HG02970 (cell line): ENCODE results near the gene NUP133.
A peak's percentile ranks its signal among the peaks of the same experiment; 100 is the strongest.
"Not testable (repeated sequence)": the region's sequence is repeated elsewhere in the genome, so short reads cannot be mapped to it uniquely, and the experiment has no call there.

ENCODE experiments used
- ATAC-seq: cut with Tn5 transposase; IDR thresholded peaks from one replicate; pipeline ENCODE4 v1.9.1; 2021; ENCODE audit warnings: mild to moderate bottlenecking, moderate library complexity, moderate number of reproducible peaks; ENCODE audit not compliant: unreplicated experiment, low FRiP score

The NUP133 gene

DNA sequence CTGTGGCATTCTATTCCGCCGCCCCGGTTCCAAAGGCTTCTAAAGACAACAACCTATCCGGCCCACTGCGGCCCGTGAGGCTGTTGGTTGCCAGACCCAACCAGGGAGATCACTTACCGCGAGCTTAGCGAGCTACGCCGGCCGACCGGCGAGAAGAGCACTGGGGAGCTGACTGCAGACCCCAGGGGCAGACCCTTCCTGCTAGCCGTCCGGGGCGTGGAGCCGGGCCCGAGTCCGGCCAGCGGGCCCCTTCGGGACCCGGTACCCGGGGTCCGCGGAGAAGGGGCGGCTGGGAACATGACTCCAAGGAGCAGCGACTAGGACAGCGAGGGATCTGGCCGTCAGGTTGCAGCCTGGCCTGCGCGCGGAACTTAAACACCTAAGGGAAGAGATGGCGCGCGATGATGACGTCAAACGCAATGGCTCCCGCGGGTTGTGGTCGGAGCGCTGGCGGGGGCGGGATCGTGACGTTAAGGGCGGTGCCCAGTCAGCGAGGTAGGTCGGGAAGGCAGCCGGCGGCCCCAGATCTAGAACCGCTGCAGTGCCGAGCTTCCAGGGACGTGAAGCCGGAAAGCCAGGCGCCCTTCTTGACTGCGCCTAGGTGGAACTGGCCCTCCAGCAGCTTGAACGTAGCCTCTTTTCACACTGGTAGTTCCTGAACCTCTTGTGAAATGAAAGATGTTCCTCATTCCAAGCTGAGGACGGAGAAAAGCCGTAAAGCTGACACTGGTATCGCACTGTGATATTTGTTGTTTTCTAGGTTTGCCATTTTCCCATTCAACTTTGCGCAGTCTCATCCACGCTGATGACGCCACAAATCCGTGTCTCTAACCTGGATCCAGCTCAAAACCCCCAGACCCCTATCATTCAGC lies at the start of gene NUP133:
TSS of gene NUP133 (minus strand) at position 391 of the 872 bp plus-strand sequence. CDS start at position 299, 92 bp downstream.
- peak; percentile 86 for ATAC-seq

DNA sequence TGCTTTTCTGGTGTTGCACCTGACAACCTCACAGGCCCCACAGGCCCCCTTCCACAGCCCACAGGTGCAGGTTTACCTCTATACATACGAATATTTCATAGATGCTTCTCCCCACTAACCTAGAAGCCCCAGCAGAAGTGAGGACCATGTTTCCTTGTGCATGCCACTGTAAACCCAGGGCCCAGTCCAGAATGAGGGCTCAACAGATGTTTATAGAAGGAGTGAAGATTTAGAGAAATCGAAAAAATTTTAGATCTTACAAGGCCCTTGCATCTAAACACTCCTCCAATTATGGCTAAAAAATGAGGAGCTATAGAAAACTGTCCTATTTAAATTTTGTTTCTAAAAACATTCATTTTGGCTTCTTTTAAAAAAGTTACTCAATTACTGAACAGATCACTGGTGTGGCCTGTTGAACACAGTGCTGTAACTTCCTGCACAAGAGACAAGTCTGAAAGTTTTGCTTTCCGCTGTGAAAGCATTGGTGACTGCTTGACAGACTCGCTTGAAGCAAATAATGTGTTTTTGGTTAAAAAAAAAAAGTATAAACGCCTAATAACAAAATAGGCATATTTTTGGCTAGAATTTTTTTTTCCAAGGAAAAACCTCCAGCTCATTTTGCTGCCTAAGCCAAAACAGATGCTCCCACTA lies 49.2 kb upstream of the NUP133 start:
- no peak for ATAC-seq

DNA sequence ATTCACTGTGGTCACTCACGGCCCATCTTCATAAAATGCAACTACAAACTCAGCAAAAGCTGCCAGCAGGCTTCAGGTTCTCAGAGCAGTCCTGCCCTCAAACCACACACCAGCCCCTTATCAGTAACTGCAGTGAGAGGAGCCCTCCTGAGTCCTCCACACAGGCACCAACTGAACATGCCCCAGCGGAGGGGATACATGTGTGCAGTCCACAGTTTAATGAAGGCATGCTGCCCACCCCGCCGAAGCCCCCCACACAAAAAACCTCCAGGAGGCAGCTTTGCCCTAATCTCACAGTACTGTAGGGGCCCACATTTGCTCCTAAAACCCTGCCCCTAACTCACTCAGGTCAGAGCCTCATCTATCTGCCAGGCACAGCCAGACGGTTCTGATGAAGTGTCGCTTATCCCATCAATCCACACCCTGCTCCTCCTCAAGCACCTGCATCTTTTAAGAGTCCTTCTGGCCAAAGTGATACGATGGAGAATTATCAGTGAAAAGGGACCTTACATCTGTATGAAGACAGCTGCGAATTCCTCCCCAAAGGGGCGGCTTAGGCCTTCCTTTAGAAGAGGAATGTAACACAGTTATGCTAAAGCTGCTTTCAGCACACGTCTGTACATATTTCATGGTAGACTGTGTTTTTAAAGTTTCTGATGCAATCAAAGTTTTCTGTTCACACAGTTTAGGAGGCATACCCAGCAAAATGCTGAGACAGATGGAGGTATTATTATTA lies 46.9 kb upstream of the NUP133 start:
- ATAC-seq = no peak

DNA sequence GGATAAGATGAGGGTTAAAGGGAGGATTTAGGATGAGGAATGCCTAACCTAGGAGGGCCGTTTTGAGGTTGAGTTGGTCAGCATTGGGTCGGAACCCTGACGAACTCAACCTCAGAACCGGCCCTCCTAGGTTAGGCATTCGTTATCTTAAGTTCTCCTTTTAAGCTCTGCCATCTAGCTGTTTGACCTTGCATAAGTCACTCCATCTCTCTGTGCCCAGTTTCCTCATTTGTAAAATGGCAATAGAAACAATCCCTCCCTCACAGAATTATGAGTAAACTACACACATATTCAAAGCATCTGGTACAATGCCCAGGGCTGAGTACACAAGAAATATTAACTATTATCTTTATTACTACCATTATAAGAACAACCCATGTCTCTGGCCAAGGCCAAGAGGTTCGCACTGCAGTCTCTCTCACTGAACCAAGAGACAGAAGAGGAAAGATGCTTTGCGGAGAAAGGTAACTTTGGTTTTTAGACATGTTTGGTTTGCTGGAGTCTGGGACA lies 45.5 kb upstream of the NUP133 start:
- ATAC-seq = no peak

DNA sequence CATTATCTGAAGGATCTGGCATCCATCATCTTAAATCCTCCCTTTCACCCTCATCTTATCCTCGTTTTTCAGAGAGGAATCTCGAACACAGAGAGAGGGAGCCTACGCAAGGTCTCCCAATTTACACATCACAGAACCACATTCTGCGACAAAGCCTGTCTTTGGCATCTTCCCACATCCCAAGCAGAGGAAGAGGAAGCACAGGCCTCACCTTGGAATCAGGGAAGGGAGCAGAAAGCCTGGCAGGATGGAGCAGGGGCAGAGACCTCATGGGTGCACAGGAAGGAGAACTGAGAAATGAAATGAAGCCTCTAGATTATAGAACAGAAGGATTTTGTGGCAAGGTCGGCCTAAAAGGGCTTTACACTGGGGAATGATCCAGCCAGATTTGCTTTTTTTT lies 44.6 kb upstream of the NUP133 start:
- ATAC-seq = no peak

DNA sequence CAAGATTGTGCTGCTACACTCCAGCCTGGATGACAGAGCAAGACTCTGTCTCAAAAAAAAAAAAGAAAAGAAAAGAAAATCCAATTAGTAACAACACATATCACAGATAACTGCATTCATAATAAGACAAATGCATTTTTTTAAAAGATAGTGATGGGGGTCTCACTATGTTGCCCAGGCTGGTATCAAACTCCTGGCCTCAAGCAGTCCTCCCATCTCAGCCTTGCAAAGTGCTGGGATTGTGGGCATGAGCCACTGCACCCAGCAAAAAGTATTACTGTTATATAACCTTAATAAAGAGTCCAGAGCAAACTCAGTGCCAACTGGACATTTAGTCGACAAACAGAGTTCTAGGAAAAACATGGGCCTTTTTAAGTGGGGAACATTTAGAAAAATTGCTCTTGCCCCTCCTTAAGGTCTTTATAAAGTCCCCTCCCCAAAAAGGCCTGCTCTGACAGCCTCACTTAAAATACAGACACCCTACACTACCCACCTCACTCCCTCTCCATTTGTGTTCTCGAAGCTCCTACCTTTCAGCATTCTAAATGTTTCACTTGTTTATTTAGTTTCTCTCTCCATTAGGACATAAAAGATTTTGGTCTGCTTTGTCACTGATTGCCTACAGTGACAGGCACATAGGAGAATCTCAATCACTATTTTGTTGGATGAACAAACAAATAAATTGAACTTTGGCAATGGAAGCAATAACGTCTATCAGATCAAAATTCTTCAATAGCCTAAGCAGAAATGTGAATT lies 42.8 kb upstream of the NUP133 start:
- ATAC-seq = no peak

DNA sequence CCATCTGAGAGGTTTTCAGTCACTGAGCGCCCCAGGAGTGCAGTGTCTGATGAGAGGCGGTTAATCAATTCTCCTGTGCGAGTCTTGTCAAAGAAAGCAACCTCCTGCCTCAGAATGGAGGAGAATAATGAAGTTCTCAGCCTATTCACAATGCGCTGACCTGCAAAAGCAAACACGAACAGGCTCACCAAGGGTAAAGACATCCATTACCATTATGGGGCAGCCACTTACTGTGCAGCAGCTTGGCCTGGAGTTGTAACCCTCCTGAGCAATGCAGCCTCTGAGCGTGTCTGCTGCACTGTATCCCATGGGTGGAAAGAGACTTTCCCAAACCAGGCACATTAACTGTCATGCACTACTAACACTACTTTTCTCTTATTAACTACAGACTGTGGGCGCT lies 39.4 kb upstream of the NUP133 start:
- no peak for ATAC-seq

DNA sequence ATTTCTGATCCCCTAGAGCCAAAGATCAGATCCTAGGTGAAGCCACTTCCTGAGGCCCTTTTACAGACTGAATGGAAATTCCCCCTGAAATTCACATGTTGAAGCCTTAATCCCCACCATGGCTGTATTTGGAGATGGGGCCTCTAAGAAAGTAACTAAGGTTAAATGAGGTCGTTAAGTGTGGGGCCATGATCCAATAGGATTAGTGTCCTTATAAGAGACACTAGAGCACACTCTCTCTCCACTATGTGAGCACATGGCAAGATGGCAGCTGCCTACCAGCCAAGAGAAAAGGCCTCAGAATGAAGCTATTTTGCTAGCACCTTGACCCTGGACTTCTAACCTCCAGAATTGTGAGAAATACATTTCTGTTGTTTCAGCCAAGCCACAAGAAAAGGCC lies 36.4 kb upstream of the NUP133 start:
- ATAC-seq = no peak

DNA sequence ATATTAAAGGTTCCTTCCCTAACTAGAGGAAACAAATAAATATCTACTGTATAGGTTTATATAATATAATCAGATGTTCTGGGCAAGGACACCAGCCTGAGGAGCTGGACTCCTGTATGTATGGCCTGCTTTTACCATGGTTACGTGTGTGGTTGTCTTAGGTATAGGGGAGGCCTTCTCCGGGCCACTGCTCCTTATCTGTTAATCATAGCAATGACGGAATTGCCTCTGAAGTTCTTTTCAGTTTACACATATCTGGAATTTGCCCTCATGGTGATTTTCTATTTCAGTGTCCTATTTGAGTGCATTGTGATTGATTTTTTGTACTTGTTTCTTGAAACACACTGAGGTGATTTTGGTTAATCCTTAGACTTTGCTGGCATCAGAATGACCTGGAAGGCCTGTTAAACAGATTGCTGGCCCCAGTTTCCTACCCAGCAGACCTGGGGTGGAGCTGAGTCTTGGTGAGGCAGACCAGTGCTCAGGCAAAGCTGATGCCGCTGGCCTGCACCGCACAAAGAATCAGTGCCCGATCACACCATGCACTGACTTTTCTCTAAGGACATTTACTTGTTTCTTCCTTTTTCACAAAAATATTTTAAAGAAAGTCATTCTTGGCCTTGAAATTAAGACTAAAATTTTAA lies 31.8 kb upstream of the NUP133 start:
- no peak for ATAC-seq

DNA sequence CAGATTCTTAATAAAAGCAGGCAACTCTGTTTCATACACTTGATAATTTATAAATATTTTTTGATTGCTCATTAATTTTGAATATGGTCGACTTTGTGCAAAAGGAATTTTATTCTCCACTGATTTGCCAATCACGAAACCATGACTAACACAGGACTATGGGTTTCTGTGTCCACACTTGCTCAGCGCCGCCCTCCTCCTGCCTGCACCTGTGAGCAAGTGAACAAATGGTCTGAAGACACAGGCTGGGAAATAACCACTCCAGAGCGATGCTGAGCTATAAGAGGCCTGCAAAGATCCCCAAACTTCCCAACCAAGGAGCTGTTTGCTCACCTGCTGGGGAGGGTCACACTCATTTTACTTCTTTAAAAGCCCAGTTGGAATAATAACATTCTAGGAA lies 30.8 kb upstream of the NUP133 start:
- ATAC-seq = no peak

DNA sequence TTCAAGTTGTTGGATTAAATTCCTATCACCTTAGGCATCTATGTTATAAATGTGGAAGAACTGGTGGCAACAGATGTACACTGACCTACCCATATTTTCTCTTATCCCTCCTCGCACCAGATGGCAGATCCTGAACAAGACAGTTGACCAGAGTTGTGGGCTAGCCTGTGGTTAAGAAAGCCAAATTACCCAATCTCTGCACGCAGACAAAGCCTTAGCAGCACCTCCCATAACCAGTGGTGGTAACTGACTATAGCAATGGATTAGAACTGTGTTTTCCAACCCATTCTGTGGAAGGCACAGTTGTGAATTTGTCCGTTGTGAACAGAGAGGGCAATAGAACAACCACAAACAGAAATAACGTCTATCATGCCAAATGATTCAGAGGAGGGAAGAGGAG lies 29.8 kb upstream of the NUP133 start:
- no peak for ATAC-seq

DNA sequence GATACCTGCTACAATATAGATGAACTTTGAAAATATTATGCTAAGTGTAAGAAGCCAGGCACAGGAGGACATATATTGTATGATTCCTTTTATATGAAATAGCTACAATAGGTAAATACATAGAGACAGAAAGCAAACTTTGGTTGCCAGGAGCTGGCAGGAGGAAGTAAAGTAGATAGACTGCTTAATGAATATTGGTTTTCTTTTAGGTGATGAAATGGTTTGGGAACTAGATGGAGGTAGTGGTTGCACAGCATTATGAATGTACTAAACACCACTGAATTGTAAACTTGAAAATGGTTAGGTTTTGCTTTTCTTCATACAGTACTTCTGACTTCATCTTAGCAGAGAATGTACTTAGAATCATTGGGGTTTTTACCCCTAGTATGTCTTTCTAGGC lies 28.8 kb upstream of the NUP133 start:
- no peak for ATAC-seq

DNA sequence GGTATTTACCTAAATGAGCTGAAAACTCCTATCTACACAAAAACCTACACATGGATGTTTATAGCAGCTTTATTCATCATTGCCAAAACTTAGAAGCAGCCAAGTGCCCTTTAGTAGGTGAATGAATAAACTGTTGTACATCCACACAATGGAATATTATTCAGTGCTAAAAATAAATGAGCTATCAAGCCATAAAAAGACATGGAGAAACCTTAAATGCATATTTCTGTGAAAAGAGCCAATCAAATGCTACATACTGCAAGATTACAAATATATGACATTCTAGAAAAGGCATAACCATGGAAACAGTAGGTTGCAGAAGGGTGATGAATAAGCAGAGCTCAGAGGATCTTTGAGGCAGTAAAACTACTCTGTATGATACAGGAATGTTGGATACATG lies 27.1 kb upstream of the NUP133 start:
- ATAC-seq = no peak

DNA sequence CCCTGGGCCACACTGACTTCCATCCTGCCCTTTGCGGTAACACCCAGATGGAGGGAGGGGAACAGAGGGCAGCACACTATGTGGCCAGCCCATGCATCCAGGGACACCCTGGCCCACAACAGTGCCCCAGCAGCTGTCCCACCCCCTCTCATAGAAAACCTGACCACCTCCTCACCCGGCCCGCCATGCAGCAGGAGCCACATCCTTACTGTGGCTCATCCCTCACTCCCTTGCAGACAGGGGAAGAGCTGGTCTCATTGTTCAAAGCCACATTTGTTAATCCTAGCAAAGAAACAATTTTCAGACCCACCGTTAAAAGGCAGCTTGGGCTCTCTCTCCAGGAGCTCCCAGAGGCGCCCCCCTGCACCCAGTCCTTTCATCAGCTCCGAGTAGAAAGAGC lies 23.2 kb upstream of the NUP133 start:
- no peak for ATAC-seq

DNA sequence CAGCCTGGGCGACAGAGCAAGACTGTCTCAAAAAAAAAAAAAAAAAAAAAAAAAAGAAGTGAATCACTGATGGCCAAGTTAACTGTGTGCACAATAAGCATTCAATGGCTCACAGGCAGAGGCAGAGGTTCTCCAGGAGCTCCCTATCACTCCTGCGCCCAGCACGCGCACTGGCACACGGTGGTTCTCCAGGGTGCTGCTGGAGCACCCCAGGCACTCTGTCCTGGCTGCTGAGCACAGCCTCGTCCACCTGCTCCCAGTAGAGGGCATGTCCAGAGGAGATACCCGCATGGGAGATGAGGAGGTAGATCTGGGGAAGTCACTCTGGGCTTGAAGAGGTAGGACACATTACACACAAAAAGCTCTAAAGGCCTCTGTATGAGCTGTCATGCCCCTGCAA lies 21.5 kb upstream of the NUP133 start:
- no peak for ATAC-seq

DNA sequence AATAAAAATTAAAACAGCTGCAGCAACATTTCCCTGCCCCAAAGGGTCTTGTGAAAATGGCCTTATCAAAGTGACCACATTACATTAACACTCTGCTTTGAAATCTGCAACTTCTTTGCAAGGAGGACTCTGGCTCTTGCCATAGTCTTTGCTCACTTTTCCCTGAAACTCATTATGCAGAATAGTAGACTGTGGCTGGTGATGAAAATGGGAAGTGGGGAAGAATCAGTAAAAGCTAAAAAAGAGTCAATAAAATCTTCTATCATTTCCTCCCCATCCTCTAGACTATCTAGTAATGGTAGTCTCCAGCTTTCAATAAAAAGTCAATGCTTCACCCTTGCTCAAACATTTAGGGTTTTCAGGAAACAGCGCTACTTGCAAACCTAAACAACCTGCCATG lies 18.6 kb upstream of the NUP133 start:
- no peak for ATAC-seq

DNA sequence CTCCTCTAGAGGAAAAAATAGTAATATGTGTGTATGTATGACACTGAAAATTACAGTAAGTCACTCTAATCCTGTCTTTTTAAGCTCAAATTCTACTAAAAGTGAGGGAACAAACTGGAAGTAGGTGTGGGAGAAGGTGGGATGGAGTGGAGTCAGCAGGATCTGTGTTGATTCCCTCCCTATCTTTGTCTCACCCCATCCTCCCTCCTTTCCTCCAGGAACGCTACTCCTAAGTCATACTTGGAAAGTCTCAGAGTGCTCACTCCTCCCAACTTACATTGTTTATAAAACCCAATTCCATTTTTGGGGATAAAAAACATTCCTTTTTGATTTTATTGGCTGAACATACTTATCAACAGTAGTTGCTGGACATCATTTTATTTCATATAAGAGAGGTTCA lies 14.9 kb upstream of the NUP133 start:
- ATAC-seq = no peak

DNA sequence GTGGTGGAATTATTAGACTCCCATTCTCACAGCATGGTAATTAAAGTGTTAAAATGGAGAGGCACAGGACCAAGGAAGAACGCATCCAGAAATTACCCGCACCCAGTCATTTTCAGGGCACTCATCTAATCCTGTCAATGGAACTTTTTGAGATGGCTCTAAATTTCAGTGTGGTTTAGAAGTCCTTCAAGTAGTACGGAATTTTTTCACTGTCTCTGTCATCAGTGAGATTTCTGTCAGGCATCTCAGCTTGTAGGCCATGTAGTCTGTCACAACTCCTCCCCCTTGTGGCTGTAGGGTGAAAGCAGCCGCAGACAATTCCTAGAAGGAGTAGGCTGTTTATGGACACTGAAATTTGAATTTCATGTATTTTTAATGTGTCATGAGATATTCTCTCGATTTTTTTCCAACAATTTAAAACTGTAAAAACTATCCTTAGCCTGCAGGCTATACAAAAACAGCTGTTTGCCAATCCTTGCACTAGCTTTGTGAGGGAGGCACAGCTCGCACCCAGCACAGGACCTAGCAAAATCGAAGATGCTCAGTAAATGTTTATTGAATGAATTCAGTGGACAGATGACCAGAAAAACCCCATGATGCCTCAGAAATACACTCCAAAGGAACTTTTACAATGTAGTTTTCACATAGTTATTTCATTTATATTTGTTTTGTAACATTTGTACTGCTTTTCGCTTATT lies 6.6 kb upstream of the NUP133 start:
- ATAC-seq = no peak

DNA sequence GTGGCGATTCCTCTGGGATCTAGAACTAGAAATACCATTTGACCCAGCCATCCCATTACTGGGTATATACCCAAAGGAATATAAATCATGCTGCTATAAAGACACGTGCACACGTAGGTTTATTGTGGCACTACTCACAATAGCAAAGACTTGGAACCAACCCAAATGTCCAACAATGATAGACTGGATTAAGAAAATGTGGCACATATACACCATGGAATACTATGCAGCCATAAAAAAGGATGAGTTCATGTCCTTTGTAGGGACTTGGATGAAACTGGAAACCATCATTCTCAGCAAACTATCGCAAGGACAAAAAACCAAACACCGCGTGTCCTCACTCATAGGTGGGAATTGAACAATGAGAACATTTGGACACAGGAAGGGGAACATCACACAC lies 3.5 kb upstream of the NUP133 start:
- ATAC-seq = not testable (repeated sequence)
